IPS-15b (cell line): ENCODE measurements around the gene KMT2C.

Experiments used
- H3K27me3 ChIP-seq: one replicate; pipeline ENCODE4 v1.6.1; 2013; ENCODE audit warnings: low read length; ENCODE audit not compliant: control insufficient read depth, insufficient read depth
- H3K36me3 ChIP-seq: one replicate; pipeline ENCODE4 v1.6.1; 2013; ENCODE audit warnings: low read length; ENCODE audit not compliant: control insufficient read depth, insufficient read depth
- H3K4me1 ChIP-seq: one replicate; pipeline ENCODE4 v1.6.1; 2013; ENCODE audit warnings: mild to moderate bottlenecking, low read length; ENCODE audit not compliant: control insufficient read depth, insufficient read depth
- H3K4me3 ChIP-seq: one replicate; pipeline ENCODE4 v1.5.1; 2013; ENCODE audit warnings: low read depth, low read length
- H3K9ac ChIP-seq: one replicate; pipeline ENCODE4 v1.6.1; 2013; ENCODE audit warnings: low read depth, mild to moderate bottlenecking, low read length
- H3K9me3 ChIP-seq: one replicate; pipeline ENCODE4 v1.6.1; 2013; ENCODE audit warnings: mild to moderate bottlenecking, low read length; ENCODE audit not compliant: control insufficient read depth, insufficient read depth

Gene KMT2C

DNA sequence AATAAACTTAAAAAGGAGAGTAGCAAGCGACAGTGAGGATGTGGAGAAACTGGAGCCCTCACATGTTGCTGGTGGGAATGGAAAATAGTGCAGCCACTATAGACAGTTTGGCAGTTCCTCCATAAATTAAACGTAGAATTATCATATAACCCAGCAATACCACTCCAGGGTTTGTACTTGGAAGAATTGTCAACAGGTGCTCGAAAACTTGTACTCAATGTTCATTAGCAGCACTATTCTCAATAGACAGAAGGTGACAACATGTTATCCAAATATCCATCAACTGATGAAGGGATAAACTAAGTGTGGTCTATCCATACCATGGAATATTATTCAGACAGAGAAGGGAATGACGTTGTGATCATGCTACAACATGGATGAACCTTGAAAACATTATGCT, 338.5 kb downstream of the KMT2C start:
- no peak overlapping the region for H3K4me3 ChIP-seq
- H3K4me1 ChIP-seq: no peaks in the 10 kb centered on the region
- no peak overlapping the region for H3K9ac ChIP-seq
- no peaks in the 10 kb centered on the region for H3K36me3 ChIP-seq
- no peaks in the 10 kb centered on the region for H3K27me3 ChIP-seq
- H3K9me3 ChIP-seq: no peaks in the 10 kb centered on the region

DNA sequence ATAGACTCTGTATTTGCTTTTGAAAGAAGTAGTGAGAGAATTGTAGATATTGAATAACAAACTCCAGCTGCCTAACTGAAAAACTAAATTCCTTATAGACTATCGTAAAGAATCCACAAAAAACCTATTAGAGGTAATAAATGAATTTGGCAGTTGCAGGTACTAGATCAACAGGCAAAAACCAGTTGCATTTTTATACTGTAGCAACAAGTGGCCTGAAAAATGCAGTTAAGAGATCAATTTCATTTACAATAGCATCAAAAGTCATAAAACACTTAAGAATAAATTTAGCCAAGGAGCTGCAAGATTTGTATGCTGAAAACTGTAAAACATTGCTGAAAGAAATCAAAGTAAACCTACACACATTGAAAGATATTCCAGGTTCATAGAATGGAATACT, 340.0 kb downstream of the KMT2C start:
- H3K4me3 ChIP-seq: no peak overlapping the region
- H3K9ac ChIP-seq: no peak overlapping the region
- H3K36me3 ChIP-seq: no peaks in the 10 kb centered on the region
- H3K9me3 ChIP-seq: no peaks in the 10 kb centered on the region
- no peaks in the 10 kb centered on the region for H3K4me1 ChIP-seq
- H3K27me3 ChIP-seq: no peaks in the 10 kb centered on the region

DNA sequence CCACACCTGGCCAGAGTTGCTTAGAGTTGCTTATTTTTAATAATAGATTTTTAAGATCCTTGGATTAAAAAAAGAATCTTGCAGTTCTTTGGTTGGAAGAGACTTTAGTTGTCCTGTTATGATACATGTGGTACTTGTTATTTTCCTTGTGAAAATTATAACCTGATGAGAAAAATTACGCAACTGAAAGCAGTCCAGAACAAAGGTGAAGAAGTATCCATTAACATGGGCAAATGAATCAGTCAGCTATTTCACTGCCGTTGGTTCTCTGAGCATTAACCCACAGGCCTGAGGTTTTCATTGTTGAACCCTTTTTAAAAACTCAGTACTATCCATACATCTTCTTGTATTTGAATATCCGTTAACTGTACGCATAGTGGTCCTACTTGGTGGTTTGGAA, 342.1 kb downstream of the KMT2C start:
- no peak overlapping the region for H3K4me3 ChIP-seq
- H3K9ac ChIP-seq: no peak overlapping the region
- H3K27me3 ChIP-seq: no peaks in the 10 kb centered on the region
- H3K36me3 ChIP-seq: no peaks in the 10 kb centered on the region
- H3K9me3 ChIP-seq: peaks cover 8% of the 10 kb centered on the region
- H3K4me1 ChIP-seq: no peaks in the 10 kb centered on the region

DNA sequence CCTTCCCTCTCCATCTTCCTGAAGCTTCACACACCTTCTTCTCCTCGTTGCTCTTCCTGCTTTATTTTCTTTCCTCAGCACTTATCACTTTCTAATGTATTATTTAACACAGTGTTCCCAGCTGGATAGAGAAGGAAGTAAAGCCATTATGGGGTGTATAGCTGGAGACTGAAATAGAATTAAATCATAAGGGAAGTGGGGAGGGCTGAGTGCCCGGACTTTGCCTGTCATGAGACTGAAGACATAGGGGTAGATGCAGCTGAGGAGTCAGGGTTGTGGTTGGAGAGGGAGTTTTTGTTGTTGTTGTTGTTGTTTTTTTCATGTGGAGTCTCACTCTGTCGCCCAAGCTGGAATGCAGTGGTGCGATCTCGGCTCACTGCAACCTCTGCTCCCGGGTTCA, 345.1 kb downstream of the KMT2C start:
- peaks cover 9% of the 10 kb centered on the region for H3K9me3 ChIP-seq
- no peak overlapping the region for H3K9ac ChIP-seq
- H3K4me1 ChIP-seq: no peaks in the 10 kb centered on the region

DNA sequence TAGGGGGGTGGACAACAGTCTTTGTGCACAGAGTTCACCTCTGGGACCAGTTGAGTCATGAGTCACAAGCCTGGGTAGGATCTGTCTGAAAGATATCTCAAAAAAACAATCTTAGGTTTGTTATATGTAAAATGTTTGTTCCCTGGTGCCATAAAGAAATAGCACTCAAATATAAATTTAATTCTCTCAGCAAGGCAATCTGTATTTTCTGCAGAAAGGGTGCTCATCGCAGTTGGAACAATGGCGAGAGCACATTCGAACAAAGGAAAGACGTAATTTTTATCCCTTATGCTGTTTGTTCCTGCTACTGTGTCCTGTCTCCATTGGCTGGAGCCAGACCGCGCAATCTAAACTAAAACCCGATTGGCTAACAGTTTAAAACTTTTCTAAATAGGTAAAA, 346.6 kb downstream of the KMT2C start:
- Histone ChIP-seq H3K36me3 (no peaks in the 10 kb centered on the region), H3K9me3 (peaks cover 9% of the 10 kb centered on the region), H3K4me1 (no peaks in the 10 kb centered on the region), H3K27me3 (no peaks in the 10 kb centered on the region), H3K4me3 (no peak overlapping the region), H3K9ac (no peak overlapping the region)

More for the DNA sequence above, 345.1 kb downstream of the KMT2C start:
- Histone ChIP-seq H3K36me3 (no peaks in the 10 kb centered on the region), H3K27me3 (no peaks in the 10 kb centered on the region), H3K4me3 (no peak overlapping the region)

DNA sequence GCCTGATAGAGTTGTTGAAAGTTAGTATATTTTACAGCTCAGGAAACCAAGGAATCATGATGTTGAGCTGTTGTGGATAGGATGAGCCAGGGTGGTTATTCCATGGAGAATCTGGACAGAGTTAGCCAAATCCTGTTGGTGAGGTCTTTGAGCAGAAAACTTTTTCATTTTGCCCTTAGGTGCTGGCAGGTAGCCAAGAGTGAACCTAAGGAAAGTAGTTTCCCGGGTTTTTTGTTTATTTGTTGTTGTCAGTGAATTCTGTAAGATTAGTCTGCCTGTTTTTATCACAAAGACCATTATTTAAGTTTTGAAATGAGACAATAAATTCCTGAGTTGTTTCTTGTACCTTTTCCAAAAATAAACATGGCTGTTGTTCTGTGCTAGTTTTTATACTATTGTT, 349.3 kb downstream of the KMT2C start:
- H3K36me3 ChIP-seq: no peaks in the 10 kb centered on the region
- no peak overlapping the region for H3K4me3 ChIP-seq
- H3K27me3 ChIP-seq: no peaks in the 10 kb centered on the region
- H3K4me1 ChIP-seq: no peaks in the 10 kb centered on the region
- H3K9me3 ChIP-seq: peaks cover 9% of the 10 kb centered on the region
- no peak overlapping the region for H3K9ac ChIP-seq

DNA sequence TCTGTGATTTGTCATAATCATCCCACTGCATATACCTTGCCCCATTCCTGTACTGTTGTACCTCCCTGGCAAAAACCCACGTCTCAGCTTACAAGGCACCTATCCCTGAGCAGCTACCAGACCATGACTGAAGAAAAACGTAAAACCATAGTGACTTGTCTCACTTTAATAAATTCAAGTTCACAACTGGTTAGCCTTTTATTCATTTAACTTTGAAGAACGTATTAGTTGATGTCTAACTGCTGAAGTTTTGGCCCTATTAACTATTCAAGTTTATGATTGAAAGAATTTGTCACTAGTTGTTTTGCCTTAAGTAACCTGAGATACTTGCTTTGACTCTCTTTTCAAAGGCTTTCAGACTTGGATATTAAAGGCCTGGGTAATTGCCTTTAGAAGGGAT, 350.7 kb downstream of the KMT2C start:
- Histone ChIP-seq H3K9me3 (peaks cover 9% of the 10 kb centered on the region), H3K4me3 (no peak overlapping the region), H3K9ac (no peak overlapping the region), H3K4me1 (no peaks in the 10 kb centered on the region), H3K36me3 (no peaks in the 10 kb centered on the region), H3K27me3 (no peaks in the 10 kb centered on the region)
